IMR-90 (cell line): Measurements from ENCODE around the gene VAMP5. TPM values are rescaled to one million over a fixed set of nuclear protein-coding genes. Genes with fewer than 3 reads are reported as not detected.
A peak's percentile ranks its signal among the peaks of the same experiment; 100 is the strongest.

ENCODE experiments used
- ATAC-seq: fragments of 200-7000 bp; cut with Tn5 transposase; 2 replicates; pipeline ENCODE4 v1.9.1; 2020; ENCODE audit warnings: low read depth, mild to moderate bottlenecking, moderate library complexity
- BruUV-seq: library from RNA; stranded (reverse); fragments of 400-500 nt; replicated peaks from 2 replicates; lab custom pipeline; 2021; lab: Mats Ljungman, UMichigan
- CTCF ChIA-PET: fragments of 300-600 bp; formaldehyde crosslinking; extraction: SDS; loops from one replicate; lab custom pipeline; 2021; ENCODE audit warnings: antibody characterized with exemption; lab: Yijun Ruan, JAX
- POLR2A ChIA-PET: fragments of 300-600 bp; sonication (Branson Sonifier 250); formaldehyde crosslinking; loops from one replicate; lab custom pipeline; 2022; ENCODE audit warnings: antibody characterized with exemption; ENCODE audit not compliant: unreplicated experiment; lab: Charles Lee
- DNase-seq: peaks from one replicate; pipeline ENCODE4 v3.0.0; 2013
- H2AFZ ChIP-seq: replicated peaks from 2 replicates; pipeline ENCODE3; 2013; ENCODE audit warnings: low read length, mild to moderate bottlenecking; ENCODE audit not compliant: poor library complexity
- H2AK5ac ChIP-seq: 2 replicates; pipeline ENCODE4 v1.6.1; 2013; ENCODE audit warnings: low read depth, low read length, inconsistent platforms
- H2AK9ac ChIP-seq: replicated peaks from 2 replicates; pipeline ENCODE3; 2013; ENCODE audit warnings: mild to moderate bottlenecking, low read depth, low read length, moderate library complexity; ENCODE audit not compliant: poor library complexity
- H2BK120ac ChIP-seq: 2 replicates; pipeline ENCODE4 v1.6.1; 2013; ENCODE audit warnings: low read depth, low read length, inconsistent platforms
- H2BK15ac ChIP-seq: 3 replicates; pipeline ENCODE4 v1.6.1; 2013; ENCODE audit warnings: low read depth, low read length, inconsistent platforms
- H2BK20ac ChIP-seq: 2 replicates; pipeline ENCODE4 v1.6.1; 2013; ENCODE audit warnings: low read depth, mild to moderate bottlenecking, inconsistent platforms, low read length, moderate library complexity
- H2BK5ac ChIP-seq: 2 replicates; pipeline ENCODE4 v1.6.1; 2013; ENCODE audit warnings: mild to moderate bottlenecking, low read depth, low read length, inconsistent platforms; ENCODE audit not compliant: poor library complexity, severe bottlenecking
- H3K14ac ChIP-seq: replicated peaks from 2 replicates; pipeline ENCODE4 v1.6.1; 2013; ENCODE audit warnings: low read depth, low read length, inconsistent platforms
- H3K18ac ChIP-seq: 2 replicates; pipeline ENCODE4 v1.6.1; 2013; ENCODE audit warnings: low read depth, low read length, control low read depth
- H3K23ac ChIP-seq: 2 replicates; pipeline ENCODE4 v1.6.1; 2013; ENCODE audit warnings: low read depth, low read length, inconsistent platforms
- H3K27ac ChIP-seq: 2 replicates; pipeline ENCODE4 v1.5.1; 2013; ENCODE audit warnings: mild to moderate bottlenecking, control low read depth, low read length; ENCODE audit not compliant: insufficient read depth
- H3K27me3 ChIP-seq: 2 replicates; pipeline ENCODE4 v1.6.1; 2013; ENCODE audit warnings: low read length; ENCODE audit not compliant: control insufficient read depth, insufficient read depth
- H3K36me3 ChIP-seq: 2 replicates; pipeline ENCODE4 v1.6.1; 2013; ENCODE audit warnings: low read length, mixed read lengths; ENCODE audit not compliant: control insufficient read depth, insufficient read depth
- H3K4ac ChIP-seq: 2 replicates; pipeline ENCODE4 v1.6.1; 2013; ENCODE audit warnings: low read depth, low read length, inconsistent platforms
- H3K4me1 ChIP-seq: 2 replicates; pipeline ENCODE4 v1.6.1; 2013; ENCODE audit warnings: low read length, mixed read lengths; ENCODE audit not compliant: control insufficient read depth, insufficient read depth
- H3K4me2 ChIP-seq: 2 replicates; pipeline ENCODE4 v1.6.1; 2013; ENCODE audit warnings: low read depth, mild to moderate bottlenecking, control low read depth, low read length, moderate library complexity
- H3K4me3 ChIP-seq: 2 replicates; pipeline ENCODE4 v1.5.1; 2013; ENCODE audit warnings: low read depth, mild to moderate bottlenecking, control low read depth, low read length, moderate library complexity; ENCODE audit not compliant: insufficient read depth
- H3K56ac ChIP-seq: 2 replicates; pipeline ENCODE4 v1.6.1; 2013; ENCODE audit warnings: low read length, inconsistent platforms; ENCODE audit not compliant: insufficient read depth; ENCODE audit errors: extremely low read depth
- H3K79me1 ChIP-seq, 2 experiments: 2 replicates each; pipeline ENCODE4 v1.6.1; 2013; ENCODE audit warnings: low read length in 2 of 2, inconsistent platforms in 1 of 2, low read depth in 1 of 2
- H3K9ac ChIP-seq: 2 replicates; pipeline ENCODE4 v1.6.1; 2013; ENCODE audit warnings: low read depth, low read length, control low read depth
- H3K9me1 ChIP-seq: 2 replicates; pipeline ENCODE4 v1.6.1; 2013; ENCODE audit warnings: low read length, inconsistent platforms; ENCODE audit not compliant: insufficient read depth
- H3K9me3 ChIP-seq: 2 replicates; pipeline ENCODE4 v1.6.1; 2013; ENCODE audit warnings: low read length; ENCODE audit not compliant: control insufficient read depth, insufficient read depth
- H4K20me1 ChIP-seq: 2 replicates; pipeline ENCODE4 v1.6.1; 2013; ENCODE audit warnings: low read length, inconsistent platforms; ENCODE audit not compliant: insufficient read depth
- H4K5ac ChIP-seq: 2 replicates; pipeline ENCODE4 v1.6.1; 2013; ENCODE audit warnings: mild to moderate bottlenecking, low read depth, low read length, control low read depth
- H4K8ac ChIP-seq, 2 experiments: 2 replicates each; pipeline ENCODE4 v1.6.1; 2013; ENCODE audit warnings: low read depth in 2 of 2, low read length in 2 of 2, control low read depth in 1 of 2, inconsistent platforms in 1 of 2
- H4K91ac ChIP-seq: 2 replicates; pipeline ENCODE4 v1.6.1; 2013; ENCODE audit warnings: low read depth, low read length, inconsistent platforms; ENCODE audit not compliant: insufficient read depth
- BHLHE40 ChIP-seq: fragments of 150-350 bp; IDR thresholded peaks from 2 replicates; pipeline ENCODE4 v1.6.1; 2016; ENCODE audit warnings: mild to moderate bottlenecking, low read depth, low read length
- CEBPB ChIP-seq: IDR thresholded peaks from 2 replicates; pipeline ENCODE4 v1.6.1; 2012; ENCODE audit warnings: low read depth, low read length, improper control_type of control experiment
- POLR2A ChIP-seq: IDR thresholded peaks from 2 replicates; pipeline ENCODE4 v1.6.1; 2012; ENCODE audit warnings: mild to moderate bottlenecking, low read depth, low read length
- WGBS, 2 experiments: methylation state at CpG; one replicate each; pipeline versions ENCODE4 v1.1.5 to v1.1.7; 2013; ENCODE audit warnings: missing lambda C conversion rate in 2 of 2; ENCODE audit not compliant: insufficient read length in 1 of 2; ENCODE audit errors: extremely low coverage in 2 of 2; 5-methylcytosine and 5-hydroxymethylcytosine counted together
- dilution Hi-C: fragments of 300-500 bp; cut with HindIII; formaldehyde crosslinking; loops from one replicate; pipeline ENCODE4 v1.14.3; 2018; ENCODE audit warnings: low sequenced_read_pairs; ENCODE audit not compliant: unreplicated experiment
- in situ Hi-C: fragments of 300-500 bp; cut with MboI; formaldehyde crosslinking; loops from 3 replicates; pipeline ENCODE4 v1.14.3; 2019; ENCODE audit warnings: low sequenced_read_pairs, inconsistent platforms, mixed read lengths
- intact Hi-C: fragments of 100-400 bp; cut with micrococcal nuclease; formaldehyde crosslinking; loops from 2 replicates; pipeline ENCODE4 v1.10.0; 2022
- polyA plus RNA-seq, 3 experiments: library from polyadenylated mRNA; depleted of rRNA; stranded (reverse); fragments of >200 nt; gene quantifications; 2 replicates each; pipeline ENCODE4 v1.2.3, GENCODE V29; 2012; ENCODE audit warnings: low replicate concordance in 1 of 3
- total RNA-seq: library from RNA; depleted of rRNA; stranded (reverse); fragments of >200 nt; gene quantifications from 2 replicates; pipeline ENCODE4 v1.2.3, GENCODE V29; 2012

Gene VAMP5
- total and polyA plus RNA-seq, 2 of the 4 experiments (the other 2 are of a cell fraction) = 13.8 to 103 TPM

GRCh38 chr2:85549826-85550225, 34.4 kb upstream of the VAMP5 start (continued):
- TF ChIP-seq CEBPB (peak; percentile 72), POLR2A (0 out of 2 replicates have a peak, but pooled peaks have one; percentile 23)

- Histone ChIP-seq H3K18ac (peak overlapping the region; percentile 94), H3K4me3 (no peak overlapping the region), H2AK5ac (peak overlapping the region; percentile 99), H4K91ac (peak overlapping the region; percentile 97), H2AK9ac (peak overlapping the region; percentile 99), H3K4me1 (peaks cover 18% of the 10 kb centered on the region), H3K4me2 (peak overlapping the region; percentile 64; the same call in 1 of the 2 replicates), H3K56ac (peak overlapping the region; percentile 97), H3K9me3 (no peaks in the 10 kb centered on the region), H2BK15ac (peak overlapping the region; percentile 88), H3K23ac (peak overlapping the region; percentile 78), H2BK20ac (peak overlapping the region; percentile 94), H4K8ac (peak overlapping the region; percentile 58 to 92), H3K9ac (peak overlapping the region; percentile 64; the same call in 1 of the 2 replicates), H3K79me1 (peaks cover 8 to 45% of the 10 kb centered on the region in 2 experiments; a peak in 3 of 4 replicates), H3K36me3 (peaks cover 47% of the 10 kb centered on the region), H4K20me1 (peaks cover 11% of the 10 kb centered on the region), H2BK5ac (peak overlapping the region; percentile 99), H3K27me3 (no peaks in the 10 kb centered on the region), H3K27ac (peak overlapping the region; percentile 98), H4K5ac (peak overlapping the region; percentile 89), H2BK120ac (peak overlapping the region; percentile 92), H3K14ac (peak overlapping the region; percentile 93), H3K4ac (peak overlapping the region; percentile 97), H2AFZ (no peak overlapping the region), H3K9me1 (peaks cover 9% of the 10 kb centered on the region; the same call in 1 of the 2 replicates)
- no peak for ATAC-seq
- intact Hi-C loops = loop anchor here (1.0 to 5.0 kb wide), 2 partner anchors 196 to 223 kb away; partner anchors contain the start of genes ELMOD3, RETSAT and TGOLN2
- TF ChIP-seq CEBPB (0 out of 2 replicates have a peak, but pooled peaks have one; percentile 16), BHLHE40 (no peak)
- in situ Hi-C loops = loop anchor here (5.0 to 10.0 kb wide), 2 partner anchors 128 to 486 kb away; no protein-coding TSS in a partner anchor
- no peak for DNase-seq
- BruUV-seq = no TSS peak
- ChIA-PET POLR2A (interaction anchor here (1.3 to 5.1 kb wide), 2 partner anchors 11 to 131 kb away, joined by 12 to 42 read pairs; partner anchors contain the start of genes MAT2A and SH2D6), CTCF (interaction anchor here (1.3 to 6.8 kb wide), 3 partner anchors 14 to 484 kb away, joined by 3 to 46 read pairs (median 4); partner anchors contain the start of gene SH2D6)
- 90% methylated on average over 4 of the region's 10 CpGs; no CpG with 5 or more reads in 1 of the 2 experiments for WGBS, 2 experiments
- dilution Hi-C loops = no loop called here
Observed at GRCh38 chr2:85550486-85550885, 33.7 kb upstream of the VAMP5 start.
